Cardiac muscle cell (in vitro differentiated cells and primary cell): ENCODE results near the gene PLEKHS1. TPM values are rescaled to one million over a fixed set of nuclear protein-coding genes. Genes with fewer than 3 reads are reported as not detected.

Experiments used
- DNase-seq, 2 donors: peaks; one replicate each; pipeline versions ENCODE4 v3.0.0 to v3.0.0-alpha.2; 2010 to 2017; ENCODE audit warnings: low read depth in 1 of 2, low spot score in 1 of 2
- H3K27ac ChIP-seq: fragments of 200-600 bp; sonication (generic); 2 replicates; pipeline ENCODE4 v1.5.1; 2016
- H3K27me3 ChIP-seq: fragments of 200-600 bp; sonication (generic); 2 replicates; pipeline ENCODE4 v1.6.0; 2016; ENCODE audit warnings: control low read depth
- H3K36me3 ChIP-seq: fragments of 200-600 bp; sonication (generic); 2 replicates; pipeline ENCODE4 v1.5.1; 2016; ENCODE audit warnings: control low read depth
- H3K4me1 ChIP-seq: fragments of 200-600 bp; sonication (generic); 2 replicates; pipeline ENCODE4 v1.8.1; 2017; ENCODE audit warnings: low read depth, mild to moderate bottlenecking, mixed run types
- H3K4me3 ChIP-seq: fragments of 200-600 bp; sonication (generic); 2 replicates; pipeline ENCODE4 v1.5.1; 2016; ENCODE audit warnings: mild to moderate bottlenecking
- H3K9me3 ChIP-seq: fragments of 200-600 bp; sonication (generic); 2 replicates; pipeline ENCODE4 v1.5.1; 2017; ENCODE audit warnings: low read depth, mild to moderate bottlenecking, control low read depth
- polyA plus RNA-seq: library from polyadenylated mRNA; unstranded; fragments of >200 nt; fragmentation: Nextera tagmentation; extraction: Ambion mirVana; gene quantifications from 2 replicates; pipeline ENCODE4 v1.2.1, GENCODE V29; 2016
- total RNA-seq: library from RNA; depleted of rRNA; stranded (reverse); fragments of >200 nt; gene quantifications from 2 replicates; pipeline ENCODE4 v1.2.3, GENCODE V29; 2016
- TF ChIP-seq, protein P1 (sequence below): IDR thresholded peaks from 2 replicates; pipeline ENCODE4 v1.5.1; 2012; ENCODE audit warnings: low read depth, mild to moderate bottlenecking, low read length

The PLEKHS1 gene
- total and polyA plus RNA-seq, 2 experiments from 2014 or later = not detected

DNA sequence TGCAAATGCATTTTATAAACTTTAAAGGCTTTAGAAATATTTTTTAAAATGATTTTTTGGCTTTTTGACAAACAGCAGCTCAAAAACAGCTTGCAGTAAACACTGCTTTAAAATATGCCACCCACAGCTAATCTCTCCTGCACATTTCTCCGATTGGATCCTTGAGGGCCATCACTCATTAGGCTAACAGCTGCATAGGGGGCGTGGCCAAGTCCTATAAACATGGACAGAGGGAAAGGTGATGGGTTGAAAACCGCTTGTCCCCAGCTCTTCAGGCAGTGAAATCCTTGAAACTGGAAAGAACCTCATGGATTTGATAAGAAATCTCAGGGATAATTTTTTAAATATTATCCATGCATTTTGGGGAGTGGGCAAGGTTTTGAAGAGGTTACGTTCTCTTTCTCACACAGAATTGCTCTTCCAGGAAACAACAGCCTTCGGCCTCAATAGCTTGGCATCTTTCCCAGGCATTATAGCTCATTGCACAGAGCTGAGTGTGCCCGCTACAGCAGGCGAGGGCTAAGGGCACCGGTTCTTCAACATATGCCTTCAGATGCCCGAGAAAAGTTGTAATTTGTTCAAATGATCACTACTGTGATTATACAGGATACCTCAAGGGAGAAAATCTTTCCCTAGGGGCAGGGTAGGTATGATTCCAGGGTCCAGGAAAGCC lies 1.7 kb downstream of the PLEKHS1 start:
- TF ChIP-seq, protein P1, sequence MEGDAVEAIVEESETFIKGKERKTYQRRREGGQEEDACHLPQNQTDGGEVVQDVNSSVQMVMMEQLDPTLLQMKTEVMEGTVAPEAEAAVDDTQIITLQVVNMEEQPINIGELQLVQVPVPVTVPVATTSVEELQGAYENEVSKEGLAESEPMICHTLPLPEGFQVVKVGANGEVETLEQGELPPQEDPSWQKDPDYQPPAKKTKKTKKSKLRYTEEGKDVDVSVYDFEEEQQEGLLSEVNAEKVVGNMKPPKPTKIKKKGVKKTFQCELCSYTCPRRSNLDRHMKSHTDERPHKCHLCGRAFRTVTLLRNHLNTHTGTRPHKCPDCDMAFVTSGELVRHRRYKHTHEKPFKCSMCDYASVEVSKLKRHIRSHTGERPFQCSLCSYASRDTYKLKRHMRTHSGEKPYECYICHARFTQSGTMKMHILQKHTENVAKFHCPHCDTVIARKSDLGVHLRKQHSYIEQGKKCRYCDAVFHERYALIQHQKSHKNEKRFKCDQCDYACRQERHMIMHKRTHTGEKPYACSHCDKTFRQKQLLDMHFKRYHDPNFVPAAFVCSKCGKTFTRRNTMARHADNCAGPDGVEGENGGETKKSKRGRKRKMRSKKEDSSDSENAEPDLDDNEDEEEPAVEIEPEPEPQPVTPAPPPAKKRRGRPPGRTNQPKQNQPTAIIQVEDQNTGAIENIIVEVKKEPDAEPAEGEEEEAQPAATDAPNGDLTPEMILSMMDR = no peak
- Histone ChIP-seq H3K36me3 (no peaks in the 10 kb centered on the region), H3K4me1 (no peaks in the 10 kb centered on the region), H3K9me3 (no peaks in the 10 kb centered on the region), H3K27ac (no peak overlapping the region), H3K4me3 (no peak overlapping the region), H3K27me3 (peaks cover 29% of the 10 kb centered on the region)
- no peak for DNase-seq

DNA sequence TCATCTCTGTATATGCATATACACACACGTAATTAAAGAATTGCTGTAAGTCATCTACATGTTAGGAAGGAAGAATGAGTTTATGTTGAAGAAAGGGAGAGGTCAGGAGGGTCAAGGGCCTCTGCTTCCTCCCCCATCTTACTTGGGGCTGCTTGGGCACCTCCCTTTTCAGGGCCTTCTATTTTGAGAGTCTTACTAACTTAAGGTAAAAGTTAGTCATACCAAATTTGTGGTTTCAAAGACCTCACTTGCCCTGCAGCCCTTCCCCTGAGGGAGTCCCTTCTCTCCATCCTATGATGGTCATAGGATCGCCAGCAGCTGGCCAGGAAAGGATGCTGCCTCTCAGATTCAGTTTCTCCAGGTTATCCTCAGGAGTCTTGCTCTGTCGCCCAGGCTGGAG lies 2.6 kb downstream of the PLEKHS1 start:
- Histone ChIP-seq H3K36me3 (no peaks in the 10 kb centered on the region), H3K9me3 (no peaks in the 10 kb centered on the region), H3K27ac (no peak overlapping the region), H3K4me3 (no peak overlapping the region), H3K4me1 (no peaks in the 10 kb centered on the region), H3K27me3 (peaks cover 36% of the 10 kb centered on the region)
- no peak for DNase-seq
- TF ChIP-seq, protein P1 = no peak

DNA sequence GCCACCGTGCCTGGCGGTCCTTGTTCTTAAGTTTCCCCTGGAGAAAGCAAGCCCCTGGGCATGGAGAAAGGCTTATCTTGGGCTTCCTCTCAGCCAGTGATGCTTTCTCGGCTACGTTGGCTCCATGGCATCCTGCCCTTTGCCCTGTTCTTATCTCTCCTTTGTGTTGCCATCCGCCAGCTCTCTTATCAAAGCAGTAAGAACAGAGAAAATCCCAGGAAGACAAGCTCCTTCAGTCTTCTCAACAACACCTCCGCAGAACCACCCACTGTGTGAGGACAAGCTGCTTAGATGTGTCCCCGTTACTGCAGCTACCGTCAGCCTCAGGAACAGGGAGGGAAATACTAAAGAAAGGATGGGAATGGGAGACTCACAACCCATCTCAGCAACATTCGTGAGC lies 3.3 kb downstream of the PLEKHS1 start:
- no peak for DNase-seq

DNA sequence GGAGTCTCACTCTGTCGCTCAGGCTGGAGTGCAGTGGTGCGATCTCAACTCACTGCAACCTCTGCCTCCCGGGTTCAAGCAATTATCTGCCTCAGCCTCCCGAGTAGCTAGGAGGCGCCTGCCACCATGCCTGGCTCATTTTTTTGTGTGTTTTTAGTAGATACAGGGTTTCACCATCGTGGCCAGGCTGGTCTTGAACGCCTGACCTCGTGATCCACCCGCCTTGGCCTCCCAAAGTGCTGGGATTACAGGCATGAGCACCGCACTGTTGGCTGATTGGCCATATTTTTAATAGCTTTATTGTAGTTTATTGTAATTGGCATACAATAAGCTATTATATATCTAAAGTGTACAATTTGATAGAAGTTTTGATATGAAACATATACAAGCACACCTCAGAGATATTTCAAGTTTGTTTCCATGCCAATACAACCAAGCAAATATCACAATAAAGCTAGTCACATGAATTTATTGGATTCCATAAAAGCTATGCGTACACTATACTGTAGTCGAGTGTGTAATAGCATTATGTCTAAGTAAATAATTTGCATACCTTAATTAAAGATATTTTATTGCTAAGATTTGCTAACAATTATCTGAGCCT lies 5.6 kb downstream of the PLEKHS1 start:
- Histone ChIP-seq H3K4me3 (no peak overlapping the region), H3K27me3 (peaks cover 36% of the 10 kb centered on the region), H3K27ac (no peak overlapping the region), H3K4me1 (no peaks in the 10 kb centered on the region), H3K36me3 (no peaks in the 10 kb centered on the region), H3K9me3 (no peaks in the 10 kb centered on the region)
- no peak for DNase-seq
- TF ChIP-seq, protein P1 = no peak

More for the DNA sequence above, 3.3 kb downstream of the PLEKHS1 start:
- no peak overlapping the region for H3K27ac ChIP-seq
- no peaks in the 10 kb centered on the region for H3K9me3 ChIP-seq
- no peaks in the 10 kb centered on the region for H3K36me3 ChIP-seq
- H3K27me3 ChIP-seq = peaks cover 36% of the 10 kb centered on the region
- H3K4me1 ChIP-seq = no peaks in the 10 kb centered on the region
- TF ChIP-seq, protein P1 = no peak
- H3K4me3 ChIP-seq = no peak overlapping the region

DNA sequence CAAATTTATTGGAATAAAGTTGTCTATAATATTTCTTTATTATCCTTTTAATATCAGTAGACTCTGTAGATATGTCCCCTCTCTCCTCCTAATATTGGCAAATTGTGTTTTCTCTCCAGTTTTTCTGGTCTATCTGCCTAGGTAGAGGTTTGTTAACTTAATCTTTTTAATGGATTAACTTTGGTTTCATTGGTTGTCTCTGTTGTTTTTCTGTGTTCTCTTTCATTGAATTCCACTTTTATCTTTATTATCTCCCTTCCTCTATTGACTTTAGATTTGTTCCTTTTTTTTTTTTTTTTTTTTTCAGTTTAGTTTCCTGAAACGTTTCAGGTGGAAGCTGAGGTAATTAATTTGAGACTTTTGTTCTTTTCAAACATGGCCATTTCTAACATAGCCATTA lies 10.6 kb downstream of the PLEKHS1 start:
- peaks cover 53% of the 10 kb centered on the region for H3K27me3 ChIP-seq
- H3K4me3 ChIP-seq = no peak overlapping the region
- no peak for DNase-seq
- H3K36me3 ChIP-seq = no peaks in the 10 kb centered on the region
- TF ChIP-seq, protein P1 = no peak
- no peaks in the 10 kb centered on the region for H3K4me1 ChIP-seq
- H3K9me3 ChIP-seq = no peaks in the 10 kb centered on the region
- H3K27ac ChIP-seq = no peak overlapping the region
